ENCODE results near the gene SORBS1.

The SORBS1 gene

GRCh38 chr10:95314192-95314918, 246.8 kb downstream of the SORBS1 start:
- 81 to 84% methylated on average over 4 of the region's 4 CpGs for WGBS, 2 experiments
- Histone ChIP-seq H3K9me3 (ENCODE audit: control insufficient read depth, low read length) (no peaks in the 10 kb centered on the region), H3K27me3 (ENCODE audit: control insufficient read depth, insufficient read depth, low read length, poor library complexity, severe bottlenecking) (no peaks in the 10 kb centered on the region), H3K4me1 (ENCODE audit: control insufficient read depth, insufficient read depth, low read length) (peaks cover 13% of the 10 kb centered on the region), H3K4me3 (ENCODE audit: insufficient read depth, low read depth, low read length) (no peak overlapping the region), H3K36me3 (ENCODE audit: control insufficient read depth, insufficient read depth, low read length) (no peaks in the 10 kb centered on the region), H3K27ac (ENCODE audit: insufficient read depth, low read depth, low read length, poor library complexity, severe bottlenecking) (no peak overlapping the region)

GRCh38 chr10:95312986-95313495, 248.1 kb downstream of the SORBS1 start:
- 67% methylated on average over 1 of the region's 1 CpG; no CpG with 5 or more reads in 1 of the 2 experiments for WGBS, 2 experiments
- H3K4me1 ChIP-seq (ENCODE audit: control insufficient read depth, insufficient read depth, low read length), result peaks cover 13% of the 10 kb centered on the region
- H3K27me3 ChIP-seq (ENCODE audit: control insufficient read depth, insufficient read depth, low read length, poor library complexity, severe bottlenecking), result no peaks in the 10 kb centered on the region
- H3K9me3 ChIP-seq (ENCODE audit: control insufficient read depth, low read length), result no peaks in the 10 kb centered on the region
- no peaks in the 10 kb centered on the region for H3K36me3 ChIP-seq (ENCODE audit: control insufficient read depth, insufficient read depth, low read length)
- no peak overlapping the region for H3K4me3 ChIP-seq (ENCODE audit: insufficient read depth, low read depth, low read length)
- H3K27ac ChIP-seq (ENCODE audit: insufficient read depth, low read depth, low read length, poor library complexity, severe bottlenecking), result no peak overlapping the region

GRCh38 chr10:95312257-95312656, 248.9 kb downstream of the SORBS1 start:
- Histone ChIP-seq H3K27me3 (ENCODE audit: control insufficient read depth, insufficient read depth, low read length, poor library complexity, severe bottlenecking) (no peaks in the 10 kb centered on the region), H3K9me3 (ENCODE audit: control insufficient read depth, low read length) (no peaks in the 10 kb centered on the region), H3K4me1 (ENCODE audit: control insufficient read depth, insufficient read depth, low read length) (peaks cover 13% of the 10 kb centered on the region), H3K27ac (ENCODE audit: insufficient read depth, low read depth, low read length, poor library complexity, severe bottlenecking) (no peak overlapping the region), H3K36me3 (ENCODE audit: control insufficient read depth, insufficient read depth, low read length) (no peaks in the 10 kb centered on the region), H3K4me3 (ENCODE audit: insufficient read depth, low read depth, low read length) (no peak overlapping the region)
- 95 to 98% methylated on average over 6 of the region's 6 CpGs for WGBS, 2 experiments

GRCh38 chr10:95309958-95310357, 251.2 kb downstream of the SORBS1 start:
- H3K4me3 ChIP-seq (ENCODE audit: insufficient read depth, low read depth, low read length), result no peak overlapping the region
- no peaks in the 10 kb centered on the region for H3K27me3 ChIP-seq (ENCODE audit: control insufficient read depth, insufficient read depth, low read length, poor library complexity, severe bottlenecking)
- WGBS, 2 experiments, result 90 to 98% methylated on average over 1 of the region's 1 CpG
- no peak overlapping the region for H3K27ac ChIP-seq (ENCODE audit: insufficient read depth, low read depth, low read length, poor library complexity, severe bottlenecking)
- no peaks in the 10 kb centered on the region for H3K36me3 ChIP-seq (ENCODE audit: control insufficient read depth, insufficient read depth, low read length)
- peaks cover 11% of the 10 kb centered on the region for H3K4me1 ChIP-seq (ENCODE audit: control insufficient read depth, insufficient read depth, low read length)
- no peaks in the 10 kb centered on the region for H3K9me3 ChIP-seq (ENCODE audit: control insufficient read depth, low read length)

- 81 to 82% methylated on average over 8 of the region's 8 CpGs for WGBS, 2 experiments
- Histone ChIP-seq H3K4me3 (ENCODE audit: insufficient read depth, low read depth, low read length) (no peak overlapping the region), H3K27ac (ENCODE audit: insufficient read depth, low read depth, low read length, poor library complexity, severe bottlenecking) (no peak overlapping the region), H3K36me3 (ENCODE audit: control insufficient read depth, insufficient read depth, low read length) (no peaks in the 10 kb centered on the region), H3K27me3 (ENCODE audit: control insufficient read depth, insufficient read depth, low read length, poor library complexity, severe bottlenecking) (no peaks in the 10 kb centered on the region), H3K4me1 (ENCODE audit: control insufficient read depth, insufficient read depth, low read length) (peaks cover 20% of the 10 kb centered on the region), H3K9me3 (ENCODE audit: control insufficient read depth, low read length) (no peaks in the 10 kb centered on the region)
Observed at GRCh38 chr10:95308389-95309302, 252.5 kb downstream of the SORBS1 start.

GRCh38 chr10:95306851-95307250, 254.3 kb downstream of the SORBS1 start:
- 83 to 100% methylated on average over 1 of the region's 1 CpG for WGBS, 2 experiments
- Histone ChIP-seq H3K36me3 (ENCODE audit: control insufficient read depth, insufficient read depth, low read length) (no peaks in the 10 kb centered on the region), H3K27me3 (ENCODE audit: control insufficient read depth, insufficient read depth, low read length, poor library complexity, severe bottlenecking) (no peaks in the 10 kb centered on the region), H3K4me3 (ENCODE audit: insufficient read depth, low read depth, low read length) (no peak overlapping the region), H3K4me1 (ENCODE audit: control insufficient read depth, insufficient read depth, low read length) (peaks cover 13% of the 10 kb centered on the region), H3K9me3 (ENCODE audit: control insufficient read depth, low read length) (no peaks in the 10 kb centered on the region), H3K27ac (ENCODE audit: insufficient read depth, low read depth, low read length, poor library complexity, severe bottlenecking) (no peak overlapping the region)

- WGBS, 2 experiments, result 88 to 94% methylated on average over 3 of the region's 3 CpGs
- Histone ChIP-seq H3K36me3 (ENCODE audit: control insufficient read depth, insufficient read depth, low read length) (no peaks in the 10 kb centered on the region), H3K27ac (ENCODE audit: insufficient read depth, low read depth, low read length, poor library complexity, severe bottlenecking) (no peak overlapping the region), H3K9me3 (ENCODE audit: control insufficient read depth, low read length) (no peaks in the 10 kb centered on the region), H3K27me3 (ENCODE audit: control insufficient read depth, insufficient read depth, low read length, poor library complexity, severe bottlenecking) (no peaks in the 10 kb centered on the region), H3K4me3 (ENCODE audit: insufficient read depth, low read depth, low read length) (no peak overlapping the region), H3K4me1 (ENCODE audit: control insufficient read depth, insufficient read depth, low read length) (peaks cover 13% of the 10 kb centered on the region)
Observed at GRCh38 chr10:95306318-95306650, 254.9 kb downstream of the SORBS1 start.

- Histone ChIP-seq H3K36me3 (ENCODE audit: control insufficient read depth, insufficient read depth, low read length) (no peaks in the 10 kb centered on the region), H3K4me3 (ENCODE audit: insufficient read depth, low read depth, low read length) (no peak overlapping the region), H3K27me3 (ENCODE audit: control insufficient read depth, insufficient read depth, low read length, poor library complexity, severe bottlenecking) (no peaks in the 10 kb centered on the region), H3K9me3 (ENCODE audit: control insufficient read depth, low read length) (no peaks in the 10 kb centered on the region), H3K27ac (ENCODE audit: insufficient read depth, low read depth, low read length, poor library complexity, severe bottlenecking) (no peak overlapping the region), H3K4me1 (ENCODE audit: control insufficient read depth, insufficient read depth, low read length) (peaks cover 13% of the 10 kb centered on the region)
- WGBS, 2 experiments, result 89 to 91% methylated on average over 10 of the region's 10 CpGs
Observed at GRCh38 chr10:95305606-95306317, 255.4 kb downstream of the SORBS1 start.

GRCh38 chr10:95304976-95305375, 256.2 kb downstream of the SORBS1 start:
- Histone ChIP-seq H3K36me3 (ENCODE audit: control insufficient read depth, insufficient read depth, low read length) (no peaks in the 10 kb centered on the region), H3K4me3 (ENCODE audit: insufficient read depth, low read depth, low read length) (no peak overlapping the region), H3K4me1 (ENCODE audit: control insufficient read depth, insufficient read depth, low read length) (peaks cover 13% of the 10 kb centered on the region), H3K27ac (ENCODE audit: insufficient read depth, low read depth, low read length, poor library complexity, severe bottlenecking) (no peak overlapping the region), H3K9me3 (ENCODE audit: control insufficient read depth, low read length) (no peaks in the 10 kb centered on the region), H3K27me3 (ENCODE audit: control insufficient read depth, insufficient read depth, low read length, poor library complexity, severe bottlenecking) (no peaks in the 10 kb centered on the region)
- WGBS, 2 experiments, result 93 to 96% methylated on average over 2 of the region's 2 CpGs

- no peaks in the 10 kb centered on the region for H3K27me3 ChIP-seq (ENCODE audit: control insufficient read depth, insufficient read depth, low read length, poor library complexity, severe bottlenecking)
- no peak overlapping the region for H3K27ac ChIP-seq (ENCODE audit: insufficient read depth, low read depth, low read length, poor library complexity, severe bottlenecking)
- peaks cover 13% of the 10 kb centered on the region for H3K4me1 ChIP-seq (ENCODE audit: control insufficient read depth, insufficient read depth, low read length)
- H3K36me3 ChIP-seq (ENCODE audit: control insufficient read depth, insufficient read depth, low read length), result no peaks in the 10 kb centered on the region
- H3K9me3 ChIP-seq (ENCODE audit: control insufficient read depth, low read length), result no peaks in the 10 kb centered on the region
- H3K4me3 ChIP-seq (ENCODE audit: insufficient read depth, low read depth, low read length), result no peak overlapping the region
- WGBS, 2 experiments, result 15 to 21% methylated on average over 4 of the region's 4 CpGs
Observed at GRCh38 chr10:95304463-95304862, 256.7 kb downstream of the SORBS1 start.
